SK-N-SH (cell line): ENCODE results near the gene MEA1. TPM values are rescaled to one million over a fixed set of nuclear protein-coding genes. Genes with fewer than 3 reads are reported as not detected.

Experiments
- CTCF ChIA-PET: fragments of 300-600, 350-600 bp; formaldehyde crosslinking; extraction: SDS; loops from one replicate; lab custom pipeline; 2021; lab: Yijun Ruan, JAX
- POLR2A ChIA-PET: fragments of 350-600 bp; sonication (Branson Sonifier 250); formaldehyde crosslinking; extraction: SDS; loops from one replicate; lab custom pipeline; 2020; ENCODE audit warnings: antibody characterized with exemption, inconsistent platforms; lab: Yijun Ruan, JAX
- DNase-seq: peaks from one replicate; pipeline ENCODE4 v3.0.0; 2012
- H2AFZ ChIP-seq: fragments of 200-600 bp; sonication (generic); 2 replicates; pipeline ENCODE4 v1.8.1; 2016; ENCODE audit warnings: antibody characterized with exemption, mild to moderate bottlenecking, low read depth
- H3F3A ChIP-seq: fragments of 200-600 bp; sonication (generic); replicated peaks from 2 replicates; pipeline ENCODE3; 2016; ENCODE audit warnings: antibody characterized with exemption, mild to moderate bottlenecking; ENCODE audit not compliant: insufficient read depth
- H3K27ac ChIP-seq, 2 experiments: fragments of 200-500 bp in 1 of 2; fragments of 200-600 bp in 1 of 2; sonication (Bioruptor generic) in 1 of 2; sonication (generic), shearing (Covaris generic) in 1 of 2; 2 replicates each; pipeline versions ENCODE4 v1.5.1 to v1.6.1; 2014 to 2016; ENCODE audit warnings: low read depth in 2 of 2, inconsistent platforms in 1 of 2, low read length in 1 of 2, mild to moderate bottlenecking in 1 of 2, mixed read lengths in 1 of 2
- H3K27me3 ChIP-seq: fragments of 200-600 bp; sonication (generic), shearing (Covaris generic); 2 replicates; pipeline ENCODE4 v1.6.1; 2016; ENCODE audit warnings: mixed run types; ENCODE audit not compliant: insufficient read depth
- H3K36me3 ChIP-seq, 2 experiments: fragments of 200-500 bp in 1 of 2; fragments of 200-600 bp in 1 of 2; sonication (Bioruptor generic) in 1 of 2; sonication (generic) in 1 of 2; replicated peaks in 1 of 2; 2 replicates each; pipeline versions ENCODE3 to v1.5.1; 2014 to 2016; ENCODE audit warnings: low read length in 1 of 2, mild to moderate bottlenecking in 1 of 2; ENCODE audit not compliant: insufficient read depth in 2 of 2, control insufficient read depth in 1 of 2
- H3K4me1 ChIP-seq, 2 experiments: fragments of 200-500 bp in 1 of 2; fragments of 200-600 bp in 1 of 2; sonication (Bioruptor generic) in 1 of 2; sonication (generic), shearing (Covaris generic) in 1 of 2; 2 replicates each; pipeline versions ENCODE4 v1.5.1 to v1.6.1; 2014 to 2016; ENCODE audit warnings: low read depth in 1 of 2, low read length in 1 of 2, mixed run types in 1 of 2; ENCODE audit not compliant: insufficient read depth in 2 of 2, control insufficient read depth in 1 of 2
- H3K4me2 ChIP-seq: fragments of 200-600 bp; sonication (generic), shearing (Covaris generic); 2 replicates; pipeline ENCODE4 v1.6.1; 2017; ENCODE audit warnings: mixed run types
- H3K4me3 ChIP-seq, 2 experiments: fragments of 200-500 bp in 1 of 2; fragments of 200-600 bp in 1 of 2; sonication (Bioruptor generic) in 1 of 2; sonication (generic), shearing (Covaris generic) in 1 of 2; 2 replicates each; pipeline versions ENCODE4 v1.5.1 to v1.8.1; 2014 to 2016; ENCODE audit warnings: low read depth in 2 of 2, inconsistent platforms in 1 of 2, low read length in 1 of 2, mild to moderate bottlenecking in 1 of 2, mixed read lengths in 1 of 2, moderate library complexity in 1 of 2
- H3K79me2 ChIP-seq: fragments of 200-600 bp; sonication (generic); 2 replicates; pipeline ENCODE4 v1.8.1; 2017; ENCODE audit warnings: mild to moderate bottlenecking; ENCODE audit not compliant: insufficient read depth
- H3K9ac ChIP-seq: fragments of 200-600 bp; sonication (generic); 2 replicates; pipeline ENCODE4 v1.6.1; 2017; ENCODE audit warnings: mixed run types
- H3K9me2 ChIP-seq: fragments of 200-600 bp; sonication (generic); 2 replicates; pipeline ENCODE4 v1.6.1; 2017; ENCODE audit warnings: mixed run types
- H3K9me3 ChIP-seq: fragments of 200-600 bp; sonication (generic); 2 replicates; pipeline ENCODE4 v1.6.1; 2017; ENCODE audit warnings: mixed run types, mild to moderate bottlenecking, moderate library complexity
- H4K20me1 ChIP-seq: fragments of 200-600 bp; sonication (generic); 2 replicates; pipeline ENCODE4 v1.6.1; 2017; ENCODE audit warnings: mild to moderate bottlenecking, mixed run types; ENCODE audit not compliant: insufficient read depth
- ELF1 ChIP-seq: IDR thresholded peaks from 2 replicates; pipeline ENCODE4 v1.4.0; 2012
- EZH2phosphoT487 ChIP-seq: fragments of 200-600 bp; sonication (generic); IDR thresholded peaks from 2 replicates; pipeline ENCODE4 v1.6.1; 2017; ENCODE audit warnings: low read depth, mixed run types, mild to moderate bottlenecking, antibody characterized with exemption, moderate library complexity, borderline replicate concordance
- FOSL2 ChIP-seq: IDR thresholded peaks from 2 replicates; pipeline ENCODE4 v1.4.0; 2012; ENCODE audit warnings: low read depth, mild to moderate bottlenecking, moderate library complexity, borderline replicate concordance
- FOXJ3 ChIP-seq: sonication (generic); formaldehyde crosslinking; IDR thresholded peaks from 2 replicates; pipeline ENCODE4 v1.5.1; 2020; ENCODE audit warnings: mild to moderate bottlenecking, missing genetic modification reagents
- GABPA ChIP-seq: IDR thresholded peaks from 2 replicates; pipeline ENCODE4 v1.4.0; 2012; ENCODE audit warnings: low read depth, mild to moderate bottlenecking
- GATA2 ChIP-seq: sonication (generic); formaldehyde crosslinking; IDR thresholded peaks from 2 replicates; pipeline ENCODE4 v1.5.0; 2020; ENCODE audit warnings: mild to moderate bottlenecking, missing genetic modification reagents
- JUND ChIP-seq: IDR thresholded peaks from 2 replicates; pipeline ENCODE4 v1.4.0; 2012
- MEF2A ChIP-seq: IDR thresholded peaks from 2 replicates; pipeline ENCODE4 v1.4.0; 2012; ENCODE audit warnings: low read depth, borderline replicate concordance
- RAD21 ChIP-seq: IDR thresholded peaks from 2 replicates; pipeline ENCODE4 v1.6.1; 2012; ENCODE audit warnings: mild to moderate bottlenecking, low read length
- RCOR1 ChIP-seq: fragments of 150-350 bp; IDR thresholded peaks from 2 replicates; pipeline ENCODE4 v1.6.1; 2017; ENCODE audit warnings: antibody characterized with exemption, low read length
- RFX5 ChIP-seq: IDR thresholded peaks from 2 replicates; pipeline ENCODE4 v1.6.1; 2012; ENCODE audit warnings: mild to moderate bottlenecking, improper control_type of control experiment, low read length
- RXRA ChIP-seq: IDR thresholded peaks from 2 replicates; pipeline ENCODE4 v1.4.0; 2012; ENCODE audit warnings: low read depth, mild to moderate bottlenecking, borderline replicate concordance
- SMC3 ChIP-seq: IDR thresholded peaks from 2 replicates; pipeline ENCODE4 v1.6.1; 2012; ENCODE audit warnings: low read depth, low read length, improper control_type of control experiment
- TAF1 ChIP-seq: IDR thresholded peaks from 2 replicates; pipeline ENCODE4 v1.6.1; 2012; ENCODE audit warnings: low read depth, mild to moderate bottlenecking, low read length, moderate library complexity, borderline replicate concordance
- WGBS: methylation state at CpG from one replicate; pipeline ENCODE4 v1.1.6; 2017; ENCODE audit warnings: low lambda C conversion rate; 5-methylcytosine and 5-hydroxymethylcytosine counted together
- polyA plus RNA-seq, 3 experiments: library from polyadenylated mRNA; depleted of rRNA; stranded (reverse); fragments of >200 nt; gene quantifications; 2 replicates each; pipeline ENCODE4 v1.2.3, GENCODE V29; 2012
- TF ChIP-seq, protein P1 (sequence below): fragments of 200-600 bp; sonication (generic); IDR thresholded peaks from 2 replicates; pipeline ENCODE4 v1.6.1; 2017; ENCODE audit warnings: antibody characterized with exemption, mild to moderate bottlenecking, moderate library complexity
- TF ChIP-seq, protein P2 (sequence below): IDR thresholded peaks from 2 replicates; pipeline ENCODE4 v1.6.1; 2012; ENCODE audit warnings: mild to moderate bottlenecking, low read depth, low read length, moderate library complexity
- TF ChIP-seq, protein P3 (sequence below): IDR thresholded peaks from 2 replicates; pipeline ENCODE4; 2012
- TF ChIP-seq, protein P4 (sequence below): fragments of 150-350 bp; IDR thresholded peaks from 2 replicates; pipeline ENCODE4 v1.6.1; 2016; ENCODE audit warnings: mild to moderate bottlenecking, low read depth, low read length

MEA1 gene
- polyA plus RNA-seq, 1 of the 3 experiments (the other 2 are of a cell fraction) = 171 TPM

DNA sequence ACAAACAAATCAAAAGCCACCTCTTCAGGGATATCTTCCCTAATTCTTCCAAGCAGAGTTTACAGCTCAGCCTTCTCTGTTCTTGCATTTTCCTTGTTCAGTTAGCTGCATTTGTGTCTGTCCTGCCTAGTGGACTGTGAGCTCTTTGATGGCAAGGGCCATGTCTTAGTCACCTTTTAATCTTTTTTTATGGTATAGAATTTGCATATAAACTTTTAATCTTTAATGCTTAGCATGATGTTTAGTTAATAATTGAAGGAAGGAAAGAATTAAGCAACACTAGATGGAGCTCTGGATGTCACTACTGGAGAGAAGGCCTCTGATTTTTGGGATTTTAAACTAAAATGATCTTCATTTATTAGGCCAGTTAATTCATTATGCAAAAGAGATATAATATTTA lies 17.2 kb downstream of the MEA1 start:
- POLR2A ChIA-PET = interaction anchor here (0.6 to 1.3 kb wide), 2 partner anchors 14 to 117 kb away, joined by 3 to 5 read pairs; partner anchors contain the start of gene RPL7L1
- Histone ChIP-seq H3K36me3 (peaks cover under 1 to 2% of the 10 kb centered on the region in 2 experiments), H4K20me1 (no peaks in the 10 kb centered on the region), H3K79me2 (peaks cover 32% of the 10 kb centered on the region; the same call in 1 of the 2 replicates), H3K27me3 (no peaks in the 10 kb centered on the region), H3K4me2 (no peak overlapping the region), H3K27ac (peak overlapping the region in 1 of 2 experiments; percentile 33; a peak in 1 of 4 replicates), H2AFZ (no peak overlapping the region), H3K9me2 (no peaks in the 10 kb centered on the region), H3K9ac (no peak overlapping the region), H3K4me3 (no peak overlapping the region), H3K4me1 (no peaks in the 10 kb centered on the region), H3K9me3 (no peaks in the 10 kb centered on the region), H3F3A (peaks cover 7% of the 10 kb centered on the region)
- CTCF ChIA-PET = interaction anchor here (1.0 to 1.4 kb wide), 3 partner anchors 8 to 16 kb away, joined by 3 read pairs; no protein-coding TSS in a partner anchor
- DNase-seq = no peak
- TF ChIP-seq TAF1 (no peak), ELF1 (no peak), JUND (no peak)
- TF ChIP-seq, protein P1, sequence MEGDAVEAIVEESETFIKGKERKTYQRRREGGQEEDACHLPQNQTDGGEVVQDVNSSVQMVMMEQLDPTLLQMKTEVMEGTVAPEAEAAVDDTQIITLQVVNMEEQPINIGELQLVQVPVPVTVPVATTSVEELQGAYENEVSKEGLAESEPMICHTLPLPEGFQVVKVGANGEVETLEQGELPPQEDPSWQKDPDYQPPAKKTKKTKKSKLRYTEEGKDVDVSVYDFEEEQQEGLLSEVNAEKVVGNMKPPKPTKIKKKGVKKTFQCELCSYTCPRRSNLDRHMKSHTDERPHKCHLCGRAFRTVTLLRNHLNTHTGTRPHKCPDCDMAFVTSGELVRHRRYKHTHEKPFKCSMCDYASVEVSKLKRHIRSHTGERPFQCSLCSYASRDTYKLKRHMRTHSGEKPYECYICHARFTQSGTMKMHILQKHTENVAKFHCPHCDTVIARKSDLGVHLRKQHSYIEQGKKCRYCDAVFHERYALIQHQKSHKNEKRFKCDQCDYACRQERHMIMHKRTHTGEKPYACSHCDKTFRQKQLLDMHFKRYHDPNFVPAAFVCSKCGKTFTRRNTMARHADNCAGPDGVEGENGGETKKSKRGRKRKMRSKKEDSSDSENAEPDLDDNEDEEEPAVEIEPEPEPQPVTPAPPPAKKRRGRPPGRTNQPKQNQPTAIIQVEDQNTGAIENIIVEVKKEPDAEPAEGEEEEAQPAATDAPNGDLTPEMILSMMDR = peak; percentile 30

DNA sequence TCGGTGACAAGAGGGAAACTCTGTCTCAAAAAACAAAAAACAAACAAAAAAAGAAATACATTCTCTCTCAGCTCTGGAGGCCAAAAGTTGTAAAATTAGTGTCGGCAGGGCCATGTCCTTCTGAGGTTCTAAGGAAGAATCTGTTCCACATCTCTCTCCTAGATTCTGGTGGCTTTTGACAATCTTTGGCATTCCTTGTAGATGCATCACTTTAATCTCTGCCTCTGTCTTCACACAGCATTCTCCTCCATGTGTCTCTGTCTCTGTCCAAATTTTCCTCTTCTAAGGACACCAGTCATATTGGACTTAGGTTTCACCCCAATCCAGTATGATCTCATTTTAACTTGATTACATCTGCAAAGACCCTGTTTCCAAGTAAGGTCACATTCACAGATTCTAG lies 20.3 kb downstream of the MEA1 start:
- Histone ChIP-seq H3K9me2 (no peaks in the 10 kb centered on the region), H3K27me3 (no peaks in the 10 kb centered on the region), H2AFZ (no peak overlapping the region), H3K79me2 (peaks cover 19% of the 10 kb centered on the region; the same call in 1 of the 2 replicates), H3K9me3 (no peaks in the 10 kb centered on the region), H3K9ac (no peak overlapping the region), H3K27ac (no peak overlapping the region), H4K20me1 (no peaks in the 10 kb centered on the region), H3K4me1 (peaks cover 0 to 1% of the 10 kb centered on the region in 2 experiments; a peak in 2 of 4 replicates), H3K4me2 (no peak overlapping the region), H3K36me3 (peaks cover 19 to 24% of the 10 kb centered on the region in 2 experiments), H3K4me3 (no peak overlapping the region), H3F3A (peaks cover 7% of the 10 kb centered on the region)
- POLR2A ChIA-PET = interaction anchor here (1.0 kb wide), 1 partner anchor 9 kb away, joined by 3 read pairs; the partner anchor contains the start of gene PPP2R5D
- DNase-seq = no peak
- CTCF ChIA-PET = no interaction called here
- WGBS = 88% methylated on average over 2 of the region's 2 CpGs
- TF ChIP-seq EZH2phosphoT487 = no peak
- no peak for TF ChIP-seq RXRA
- TF ChIP-seq GABPA = no peak
- TF ChIP-seq FOSL2 = no peak
- TF ChIP-seq, protein P2, sequence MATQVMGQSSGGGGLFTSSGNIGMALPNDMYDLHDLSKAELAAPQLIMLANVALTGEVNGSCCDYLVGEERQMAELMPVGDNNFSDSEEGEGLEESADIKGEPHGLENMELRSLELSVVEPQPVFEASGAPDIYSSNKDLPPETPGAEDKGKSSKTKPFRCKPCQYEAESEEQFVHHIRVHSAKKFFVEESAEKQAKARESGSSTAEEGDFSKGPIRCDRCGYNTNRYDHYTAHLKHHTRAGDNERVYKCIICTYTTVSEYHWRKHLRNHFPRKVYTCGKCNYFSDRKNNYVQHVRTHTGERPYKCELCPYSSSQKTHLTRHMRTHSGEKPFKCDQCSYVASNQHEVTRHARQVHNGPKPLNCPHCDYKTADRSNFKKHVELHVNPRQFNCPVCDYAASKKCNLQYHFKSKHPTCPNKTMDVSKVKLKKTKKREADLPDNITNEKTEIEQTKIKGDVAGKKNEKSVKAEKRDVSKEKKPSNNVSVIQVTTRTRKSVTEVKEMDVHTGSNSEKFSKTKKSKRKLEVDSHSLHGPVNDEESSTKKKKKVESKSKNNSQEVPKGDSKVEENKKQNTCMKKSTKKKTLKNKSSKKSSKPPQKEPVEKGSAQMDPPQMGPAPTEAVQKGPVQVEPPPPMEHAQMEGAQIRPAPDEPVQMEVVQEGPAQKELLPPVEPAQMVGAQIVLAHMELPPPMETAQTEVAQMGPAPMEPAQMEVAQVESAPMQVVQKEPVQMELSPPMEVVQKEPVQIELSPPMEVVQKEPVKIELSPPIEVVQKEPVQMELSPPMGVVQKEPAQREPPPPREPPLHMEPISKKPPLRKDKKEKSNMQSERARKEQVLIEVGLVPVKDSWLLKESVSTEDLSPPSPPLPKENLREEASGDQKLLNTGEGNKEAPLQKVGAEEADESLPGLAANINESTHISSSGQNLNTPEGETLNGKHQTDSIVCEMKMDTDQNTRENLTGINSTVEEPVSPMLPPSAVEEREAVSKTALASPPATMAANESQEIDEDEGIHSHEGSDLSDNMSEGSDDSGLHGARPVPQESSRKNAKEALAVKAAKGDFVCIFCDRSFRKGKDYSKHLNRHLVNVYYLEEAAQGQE = no peak
- no peak for TF ChIP-seq RCOR1
- no peak for TF ChIP-seq ELF1
- TF ChIP-seq, protein P3, sequence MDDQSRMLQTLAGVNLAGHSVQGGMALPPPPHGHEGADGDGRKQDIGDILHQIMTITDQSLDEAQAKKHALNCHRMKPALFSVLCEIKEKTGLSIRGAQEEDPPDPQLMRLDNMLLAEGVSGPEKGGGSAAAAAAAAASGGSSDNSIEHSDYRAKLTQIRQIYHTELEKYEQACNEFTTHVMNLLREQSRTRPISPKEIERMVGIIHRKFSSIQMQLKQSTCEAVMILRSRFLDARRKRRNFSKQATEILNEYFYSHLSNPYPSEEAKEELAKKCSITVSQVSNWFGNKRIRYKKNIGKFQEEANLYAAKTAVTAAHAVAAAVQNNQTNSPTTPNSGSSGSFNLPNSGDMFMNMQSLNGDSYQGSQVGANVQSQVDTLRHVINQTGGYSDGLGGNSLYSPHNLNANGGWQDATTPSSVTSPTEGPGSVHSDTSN = no peak
- TF ChIP-seq, protein P1 = no peak
- no peak for TF ChIP-seq RAD21
- TF ChIP-seq, protein P4, sequence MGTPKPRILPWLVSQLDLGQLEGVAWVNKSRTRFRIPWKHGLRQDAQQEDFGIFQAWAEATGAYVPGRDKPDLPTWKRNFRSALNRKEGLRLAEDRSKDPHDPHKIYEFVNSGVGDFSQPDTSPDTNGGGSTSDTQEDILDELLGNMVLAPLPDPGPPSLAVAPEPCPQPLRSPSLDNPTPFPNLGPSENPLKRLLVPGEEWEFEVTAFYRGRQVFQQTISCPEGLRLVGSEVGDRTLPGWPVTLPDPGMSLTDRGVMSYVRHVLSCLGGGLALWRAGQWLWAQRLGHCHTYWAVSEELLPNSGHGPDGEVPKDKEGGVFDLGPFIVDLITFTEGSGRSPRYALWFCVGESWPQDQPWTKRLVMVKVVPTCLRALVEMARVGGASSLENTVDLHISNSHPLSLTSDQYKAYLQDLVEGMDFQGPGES = no peak
- no peak for TF ChIP-seq MEF2A
- TF ChIP-seq FOXJ3 (CRISPR knock-in tag) = no peak
- no peak for TF ChIP-seq JUND
- TF ChIP-seq SMC3 = no peak
- no peak for TF ChIP-seq RFX5
- no peak for TF ChIP-seq GATA2 (CRISPR knock-in tag)
